Measurements from ENCODE around the gene KCNMA1.

The KCNMA1 gene

GRCh38 chr10:77321838-77322237, 315.8 kb downstream of the KCNMA1 start:
- H3K4me3 ChIP-seq (replicated peaks; ENCODE audit: low read depth, low read length): no peak overlapping the region
- TF ChIP-seq, protein P1, sequence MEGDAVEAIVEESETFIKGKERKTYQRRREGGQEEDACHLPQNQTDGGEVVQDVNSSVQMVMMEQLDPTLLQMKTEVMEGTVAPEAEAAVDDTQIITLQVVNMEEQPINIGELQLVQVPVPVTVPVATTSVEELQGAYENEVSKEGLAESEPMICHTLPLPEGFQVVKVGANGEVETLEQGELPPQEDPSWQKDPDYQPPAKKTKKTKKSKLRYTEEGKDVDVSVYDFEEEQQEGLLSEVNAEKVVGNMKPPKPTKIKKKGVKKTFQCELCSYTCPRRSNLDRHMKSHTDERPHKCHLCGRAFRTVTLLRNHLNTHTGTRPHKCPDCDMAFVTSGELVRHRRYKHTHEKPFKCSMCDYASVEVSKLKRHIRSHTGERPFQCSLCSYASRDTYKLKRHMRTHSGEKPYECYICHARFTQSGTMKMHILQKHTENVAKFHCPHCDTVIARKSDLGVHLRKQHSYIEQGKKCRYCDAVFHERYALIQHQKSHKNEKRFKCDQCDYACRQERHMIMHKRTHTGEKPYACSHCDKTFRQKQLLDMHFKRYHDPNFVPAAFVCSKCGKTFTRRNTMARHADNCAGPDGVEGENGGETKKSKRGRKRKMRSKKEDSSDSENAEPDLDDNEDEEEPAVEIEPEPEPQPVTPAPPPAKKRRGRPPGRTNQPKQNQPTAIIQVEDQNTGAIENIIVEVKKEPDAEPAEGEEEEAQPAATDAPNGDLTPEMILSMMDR (IDR thresholded peaks at IDR 0.05; ENCODE audit: insufficient read depth, low read length, poor library complexity, severe bottlenecking): no peak
- H3K36me3 ChIP-seq (ENCODE audit: control insufficient read depth, insufficient read depth, low read length): no peaks in the 10 kb centered on the region
- no peaks in the 10 kb centered on the region; the same call in 1 of the 2 replicates for H3K27me3 ChIP-seq (replicated peaks; ENCODE audit: control insufficient read depth, insufficient read depth, low read length)
- DNase-seq (ENCODE audit: extremely low read depth, insufficient read length): no peak

GRCh38 chr10:77320971-77321471, 316.6 kb downstream of the KCNMA1 start:
- no peaks in the 10 kb centered on the region; the same call in 1 of the 2 replicates for H3K27me3 ChIP-seq (replicated peaks; ENCODE audit: control insufficient read depth, insufficient read depth, low read length)

DNA sequence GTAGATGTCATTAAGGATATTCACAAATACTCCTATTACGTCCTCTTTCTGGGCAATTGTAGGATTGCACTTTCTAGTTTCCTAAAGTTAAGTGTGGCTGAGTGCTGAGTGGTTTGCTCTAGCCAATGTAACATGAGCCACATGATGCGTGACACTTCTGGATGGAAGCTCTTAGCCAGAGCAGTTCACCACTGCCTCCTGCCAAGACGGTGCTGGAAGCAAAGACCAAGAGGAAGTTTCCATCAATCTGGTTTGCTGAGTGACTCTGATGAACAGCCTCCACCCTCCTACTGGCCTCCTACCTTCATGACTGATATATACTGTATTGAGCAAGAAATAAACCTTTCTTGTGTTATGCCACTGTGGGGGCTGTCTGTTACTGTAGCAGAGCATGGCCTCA, 318.1 kb downstream of the KCNMA1 start:
- DNase-seq (ENCODE audit: extremely low read depth, insufficient read length): no peak
- Histone ChIP-seq H3K4me3 (replicated peaks; ENCODE audit: low read depth, low read length) (no peak overlapping the region), H3K36me3 (ENCODE audit: control insufficient read depth, insufficient read depth, low read length) (no peaks in the 10 kb centered on the region), H3K27me3 (replicated peaks; ENCODE audit: control insufficient read depth, insufficient read depth, low read length) (no peaks in the 10 kb centered on the region; the same call in 1 of the 2 replicates)
- TF ChIP-seq, protein P1 (IDR thresholded peaks at IDR 0.05; ENCODE audit: insufficient read depth, low read length, poor library complexity, severe bottlenecking): no peak

More at GRCh38 chr10:77320971-77321471, 316.6 kb downstream of the KCNMA1 start:
- TF ChIP-seq, protein P1 (IDR thresholded peaks at IDR 0.05; ENCODE audit: insufficient read depth, low read length, poor library complexity, severe bottlenecking): no peak
- Histone ChIP-seq H3K4me3 (replicated peaks; ENCODE audit: low read depth, low read length) (no peak overlapping the region), H3K36me3 (ENCODE audit: control insufficient read depth, insufficient read depth, low read length) (no peaks in the 10 kb centered on the region)
- no peak for DNase-seq (ENCODE audit: extremely low read depth, insufficient read length)

GRCh38 chr10:77318739-77319138, 318.9 kb downstream of the KCNMA1 start:
- Histone ChIP-seq H3K36me3 (ENCODE audit: control insufficient read depth, insufficient read depth, low read length) (no peaks in the 10 kb centered on the region), H3K27me3 (replicated peaks; ENCODE audit: control insufficient read depth, insufficient read depth, low read length) (no peaks in the 10 kb centered on the region; the same call in 1 of the 2 replicates), H3K4me3 (replicated peaks; ENCODE audit: low read depth, low read length) (no peak overlapping the region)
- DNase-seq (ENCODE audit: extremely low read depth, insufficient read length): no peak
- TF ChIP-seq, protein P1 (IDR thresholded peaks at IDR 0.05; ENCODE audit: insufficient read depth, low read length, poor library complexity, severe bottlenecking): no peak

DNA sequence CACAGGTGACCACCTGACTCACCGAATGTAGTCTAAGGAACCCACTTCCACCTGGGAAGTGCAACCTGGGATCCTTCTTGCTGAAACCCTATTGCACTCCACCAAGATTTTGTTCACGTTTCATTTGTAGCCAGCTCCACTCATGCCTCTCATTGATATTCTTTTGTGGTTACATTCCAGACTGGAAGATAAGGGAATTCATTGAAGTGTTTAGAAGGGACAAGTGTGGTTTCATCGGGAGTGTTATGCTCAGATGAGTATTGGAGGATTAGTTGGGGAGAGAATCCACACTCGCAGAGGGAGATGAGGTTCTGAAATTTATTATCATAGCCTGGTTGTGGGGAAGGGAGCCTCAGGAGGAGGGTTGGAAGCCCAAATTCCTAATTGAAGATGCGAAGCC, 320.4 kb downstream of the KCNMA1 start:
- DNase-seq (ENCODE audit: extremely low read depth, insufficient read length): no peak
- TF ChIP-seq, protein P1 (IDR thresholded peaks at IDR 0.05; ENCODE audit: insufficient read depth, low read length, poor library complexity, severe bottlenecking): no peak
- H3K4me3 ChIP-seq (replicated peaks; ENCODE audit: low read depth, low read length): no peak overlapping the region

More for the DNA sequence above, 320.4 kb downstream of the KCNMA1 start:
- no peaks in the 10 kb centered on the region; the same call in 1 of the 2 replicates for H3K27me3 ChIP-seq (replicated peaks; ENCODE audit: control insufficient read depth, insufficient read depth, low read length)
- H3K36me3 ChIP-seq (ENCODE audit: control insufficient read depth, insufficient read depth, low read length): no peaks in the 10 kb centered on the region
